Measurements from ENCODE around the gene UBAC2. TPM values are rescaled to one million over a fixed set of nuclear protein-coding genes. Genes with fewer than 3 reads are reported as not detected.

The UBAC2 gene
- total and polyA plus RNA-seq, 10 donors = 49.3 to 82.1 (median 66.2) TPM

GRCh38 chr13:99220199-99220935, 19.7 kb downstream of the UBAC2 start:
- intact Hi-C loops (cut with DNase I; ENCODE audit: low total_unique reads) = no loop called here
- Histone ChIP-seq H3K36me3 (peaks cover 0 to 18% (median 0%) of the 10 kb centered on the region in 6 donors), H3K4me3 (no peak overlapping the region), H3K27ac (peak overlapping the region in 4 of 8 donors; percentile 15 to 84 (median 54)), H3K9me3 (peaks cover 0 to 5% (median 0%) of the 10 kb centered on the region in 8 donors), H3K4me1 (peaks cover 60 to 100% (median 95%) of the 10 kb centered on the region in 6 donors), H3K27me3 (replicated peaks in 1 of 7) (no peaks in the 10 kb centered on the region)
- no peak for DNase-seq
- no peak for TF ChIP-seq POLR2AphosphoS5 (IDR thresholded peaks at IDR 0.05)
- no peak for TF ChIP-seq POLR2A (IDR thresholded peaks at IDR 0.05)
- WGBS, 5 donors = 52 to 60% (median 55%) methylated on average over 6 of the region's 6 CpGs

GRCh38 chr13:99221567-99222239, 21.0 kb downstream of the UBAC2 start:
- intact Hi-C loops (cut with DNase I; ENCODE audit: low total_unique reads) = no loop called here
- no peak for DNase-seq

GRCh38 chr13:99223587-99223986, 22.9 kb downstream of the UBAC2 start:
- DNase-seq = no peak
- Histone ChIP-seq H3K4me1 (peaks cover 69 to 100% (median 95%) of the 10 kb centered on the region in 6 donors), H3K27ac (peak overlapping the region in 5 of 8 donors; percentile 20 to 75 (median 47)), H3K27me3 (replicated peaks in 1 of 7) (no peaks in the 10 kb centered on the region), H3K9me3 (peaks cover 0 to 5% (median 0%) of the 10 kb centered on the region in 8 donors), H3K4me3 (no peak overlapping the region), H3K36me3 (peaks cover 0 to 16% (median 0%) of the 10 kb centered on the region in 6 donors)
- no peak for TF ChIP-seq POLR2A (IDR thresholded peaks at IDR 0.05)
- no peak for TF ChIP-seq POLR2AphosphoS5 (IDR thresholded peaks at IDR 0.05)
- no peak for TF ChIP-seq CTCF (IDR thresholded peaks at IDR 0.05 in 8 of 11, conservative IDR thresholded peaks at IDR 0.05 in 3 of 11)
- intact Hi-C loops (cut with DNase I; ENCODE audit: low total_unique reads) = no loop called here
- WGBS, 5 donors = 25 to 53% (median 33%) methylated on average over 1 of the region's 1 CpG

More at GRCh38 chr13:99221567-99222239, 21.0 kb downstream of the UBAC2 start:
- Histone ChIP-seq H3K4me3 (no peak overlapping the region), H3K27me3 (replicated peaks in 1 of 7) (no peaks in the 10 kb centered on the region), H3K9me3 (peaks cover 0 to 5% (median 0%) of the 10 kb centered on the region in 8 donors), H3K27ac (peak overlapping the region in 4 of 8 donors; percentile 6 to 75 (median 16)), H3K4me1 (peaks cover 71 to 100% (median 96%) of the 10 kb centered on the region in 6 donors), H3K36me3 (peaks cover 0 to 11% (median 0%) of the 10 kb centered on the region in 6 donors)
- 87 to 92% (median 90%) methylated on average over 8 of the region's 8 CpGs for WGBS, 5 donors
- no peak for TF ChIP-seq POLR2AphosphoS5 (IDR thresholded peaks at IDR 0.05)
- TF ChIP-seq CTCF (IDR thresholded peaks at IDR 0.05 in 8 of 11, conservative IDR thresholded peaks at IDR 0.05 in 3 of 11) = no peak
- no peak for TF ChIP-seq POLR2A (IDR thresholded peaks at IDR 0.05)

DNA sequence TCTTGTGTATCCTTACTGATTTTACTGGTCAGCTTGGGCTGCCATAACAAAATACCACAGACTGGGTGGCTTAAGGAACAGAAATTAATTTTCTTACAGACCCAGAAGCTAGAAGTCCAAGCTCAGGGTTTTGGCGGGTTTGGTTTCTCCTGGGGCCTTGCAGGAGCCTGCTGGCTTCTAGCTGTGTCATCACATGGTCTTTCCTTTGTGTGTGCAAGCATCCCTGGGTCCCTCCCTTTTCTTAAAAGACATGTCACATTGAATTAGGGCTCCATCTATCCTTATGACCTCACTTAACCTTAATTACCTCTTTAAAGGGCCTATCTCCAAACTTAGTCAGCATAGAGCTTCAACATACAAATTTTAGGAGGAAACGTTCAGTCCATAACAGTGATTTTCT, 23.4 kb downstream of the UBAC2 start:
- TF ChIP-seq POLR2A (IDR thresholded peaks at IDR 0.05) (no peak), CTCF (IDR thresholded peaks at IDR 0.05 in 8 of 11, conservative IDR thresholded peaks at IDR 0.05 in 3 of 11) (no peak), POLR2AphosphoS5 (IDR thresholded peaks at IDR 0.05) (no peak)
- H3K36me3 ChIP-seq = peaks cover 0 to 16% (median 0%) of the 10 kb centered on the region in 6 donors
- peak overlapping the region in 5 of 8 donors; percentile 20 to 75 (median 47) for H3K27ac ChIP-seq
- no peak overlapping the region for H3K4me3 ChIP-seq
- DNase-seq = no peak
- H3K27me3 ChIP-seq (replicated peaks in 1 of 7) = no peaks in the 10 kb centered on the region
- intact Hi-C loops (cut with DNase I; ENCODE audit: low total_unique reads) = no loop called here
- H3K4me1 ChIP-seq = peaks cover 66 to 100% (median 95%) of the 10 kb centered on the region in 6 donors
- peaks cover 0 to 5% (median 0%) of the 10 kb centered on the region in 8 donors for H3K9me3 ChIP-seq
- 50 to 75% (median 61%) methylated on average over 2 of the region's 2 CpGs for WGBS, 5 donors

All from spleen (tissue), 11 donors.